CD4-positive, alpha-beta T cell treated with Interleukin-12 subunit alpha and Interleukin-12 subunit beta, for 1 hour (primary cell): ENCODE results near the gene PRPF31.

ENCODE experiments used
- DNase-seq: peaks from one replicate; pipeline ENCODE4 v3.0.0-alpha.2; 2020

The PRPF31 gene

DNA sequence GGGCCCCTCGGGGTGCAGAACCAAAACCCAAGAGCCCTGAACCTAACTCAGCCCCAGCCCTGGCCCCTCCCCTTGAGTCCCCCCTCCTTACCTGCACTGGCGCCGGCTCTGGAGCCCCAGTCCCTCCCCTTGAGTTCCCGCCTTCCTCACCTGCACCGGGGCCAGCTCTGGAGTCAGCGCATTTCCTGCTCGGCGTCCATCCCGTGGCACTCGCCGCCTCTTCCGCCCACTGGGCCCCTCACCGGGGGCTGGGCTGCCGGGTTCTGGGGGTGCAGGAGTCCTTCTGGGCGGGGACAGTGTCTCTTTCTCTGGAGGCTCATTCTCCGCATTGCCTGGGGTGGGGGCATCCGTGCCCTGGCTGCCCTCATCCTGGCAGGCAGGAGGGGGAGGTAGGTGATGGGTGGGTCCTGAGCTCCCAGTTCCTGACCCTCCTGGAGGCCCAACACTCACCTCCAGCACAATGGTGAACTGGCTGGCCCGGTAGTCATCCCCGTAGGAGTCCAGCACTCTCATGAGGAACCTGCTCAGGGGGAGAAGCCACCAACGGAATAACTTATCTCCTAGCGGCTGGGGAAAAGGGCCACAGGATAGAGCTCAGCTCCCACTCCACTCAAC, 7.6 kb upstream of the PRPF31 start:
- DNase-seq: no peak

DNA sequence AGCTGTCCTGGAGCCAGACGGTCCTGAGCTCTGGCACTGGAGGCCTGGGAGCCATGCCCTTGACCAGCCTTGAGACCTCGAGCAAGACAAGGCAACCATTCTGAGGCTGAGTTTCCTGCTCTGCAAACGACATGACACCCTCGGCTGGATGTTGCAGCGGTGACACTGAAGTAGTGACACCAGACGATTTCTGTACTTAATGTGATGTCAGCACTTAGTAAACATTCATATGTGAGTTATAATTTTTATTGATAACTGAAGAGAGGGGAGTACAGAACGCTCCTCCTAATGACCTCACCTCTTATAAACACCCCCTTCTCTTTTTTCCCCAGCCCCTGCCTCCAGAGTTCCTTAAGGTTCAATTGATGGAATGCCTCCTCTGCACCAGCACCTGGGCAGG, 7.1 kb upstream of the PRPF31 start:
- DNase-seq: no peak

DNA sequence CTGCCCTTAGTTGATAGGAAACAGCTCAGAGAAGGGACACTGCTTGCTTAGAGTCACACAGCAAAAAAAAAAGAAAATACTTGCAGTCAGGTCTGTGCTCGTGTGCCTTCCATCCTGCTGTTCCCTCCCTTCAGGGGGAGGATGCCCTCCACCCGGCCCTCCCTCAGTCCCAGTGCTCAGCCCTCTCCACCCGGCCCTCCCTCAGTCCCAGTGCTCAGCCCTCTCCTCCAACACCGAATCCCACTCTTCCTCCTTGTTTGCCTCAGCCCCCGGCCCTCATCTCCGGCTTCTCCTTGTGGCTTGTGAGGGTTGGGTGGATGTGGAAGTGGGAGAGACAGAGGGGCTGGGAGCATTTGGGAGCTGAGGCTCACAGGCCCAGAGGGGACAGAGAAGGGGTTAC, 5.9 kb upstream of the PRPF31 start:
- no peak for DNase-seq

DNA sequence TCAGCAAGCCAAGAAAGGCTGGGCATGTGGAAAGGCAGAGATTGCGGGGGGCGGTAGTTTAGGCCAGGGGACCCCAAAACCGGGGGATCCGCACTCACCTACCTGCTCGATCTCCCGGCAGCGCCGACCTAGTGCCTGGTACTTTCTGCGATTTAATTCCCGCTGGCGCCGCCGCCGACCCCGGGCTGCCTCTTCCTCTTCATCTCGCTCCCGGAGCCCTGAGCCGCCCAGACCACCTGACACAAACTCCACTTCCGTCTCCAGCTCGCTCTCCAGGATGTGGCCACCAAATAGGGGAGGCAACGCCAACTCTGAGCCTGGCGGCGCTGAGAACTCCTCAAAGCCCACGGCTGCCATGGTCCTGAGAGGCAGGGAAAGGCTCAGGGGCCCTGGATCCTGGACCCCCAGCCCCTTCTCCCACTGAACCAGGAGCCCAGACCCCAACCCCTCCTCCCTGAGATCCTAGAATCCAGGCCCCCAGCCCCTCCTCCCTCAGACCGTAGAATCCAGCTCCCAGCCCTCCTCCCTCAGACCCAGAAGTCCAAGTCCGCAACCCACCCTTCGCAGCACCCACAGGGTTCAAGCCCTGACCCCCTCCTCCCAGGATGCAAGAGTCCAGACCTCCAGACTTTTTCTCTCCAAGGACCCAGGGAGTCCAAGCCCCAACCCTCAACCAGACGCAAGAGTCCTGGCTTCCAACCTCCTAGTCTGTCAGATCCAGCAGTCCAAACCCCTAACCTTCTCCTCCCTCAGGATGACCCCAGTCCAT, 1.0 kb upstream of the PRPF31 start:
- peak; percentile 57 for DNase-seq

DNA sequence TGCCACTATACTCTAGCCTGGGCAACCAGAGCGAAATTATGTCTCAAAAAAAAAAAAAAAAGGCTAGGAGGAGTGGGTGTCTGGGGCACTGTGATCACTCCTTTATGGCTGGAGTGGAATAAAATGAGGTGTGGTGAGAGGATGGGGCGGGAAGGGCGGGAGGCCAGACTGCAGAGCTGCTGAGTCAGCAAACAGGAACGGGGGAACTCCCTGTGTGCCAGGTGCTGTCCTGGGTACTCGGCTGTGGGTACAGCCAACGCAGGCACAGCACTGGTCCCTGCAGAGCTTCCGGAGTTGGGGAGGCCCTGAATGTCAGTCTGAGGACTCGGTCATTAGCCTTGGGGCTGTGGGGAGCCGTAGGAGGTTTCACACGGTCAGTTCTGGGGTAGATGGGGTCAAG, 5.7 kb downstream of the PRPF31 start:
- no peak for DNase-seq

DNA sequence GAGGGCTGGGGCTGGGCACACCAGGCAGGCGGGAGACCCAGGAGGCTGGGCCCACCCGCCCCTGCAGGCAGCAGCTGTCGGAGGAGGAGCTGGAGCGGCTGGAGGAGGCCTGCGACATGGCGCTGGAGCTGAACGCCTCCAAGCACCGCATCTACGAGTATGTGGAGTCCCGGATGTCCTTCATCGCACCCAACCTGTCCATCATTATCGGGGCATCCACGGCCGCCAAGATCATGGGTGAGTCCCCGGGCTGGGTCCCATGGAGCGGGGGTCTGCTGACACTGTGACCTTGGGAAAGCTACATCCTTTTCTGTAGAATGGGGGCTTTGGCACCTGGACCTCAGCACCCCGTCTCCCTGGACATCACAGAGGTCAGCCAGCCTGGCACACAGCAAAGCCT, 8.1 kb downstream of the PRPF31 start:
- no peak for DNase-seq

DNA sequence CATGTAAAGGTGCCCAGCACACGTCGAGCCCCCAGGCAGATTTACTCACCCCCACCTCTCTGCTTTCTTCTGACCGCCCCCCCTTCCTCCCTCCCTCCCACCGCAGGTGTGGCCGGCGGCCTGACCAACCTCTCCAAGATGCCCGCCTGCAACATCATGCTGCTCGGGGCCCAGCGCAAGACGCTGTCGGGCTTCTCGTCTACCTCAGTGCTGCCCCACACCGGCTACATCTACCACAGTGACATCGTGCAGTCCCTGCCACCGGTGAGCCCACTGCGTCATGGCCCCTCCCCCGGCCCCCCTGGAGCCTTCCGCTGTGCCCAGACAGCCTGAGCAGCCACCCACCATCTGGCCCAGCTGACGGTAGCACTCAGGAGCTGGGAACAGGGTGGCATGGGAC, 8.8 kb downstream of the PRPF31 start:
- DNase-seq: no peak

DNA sequence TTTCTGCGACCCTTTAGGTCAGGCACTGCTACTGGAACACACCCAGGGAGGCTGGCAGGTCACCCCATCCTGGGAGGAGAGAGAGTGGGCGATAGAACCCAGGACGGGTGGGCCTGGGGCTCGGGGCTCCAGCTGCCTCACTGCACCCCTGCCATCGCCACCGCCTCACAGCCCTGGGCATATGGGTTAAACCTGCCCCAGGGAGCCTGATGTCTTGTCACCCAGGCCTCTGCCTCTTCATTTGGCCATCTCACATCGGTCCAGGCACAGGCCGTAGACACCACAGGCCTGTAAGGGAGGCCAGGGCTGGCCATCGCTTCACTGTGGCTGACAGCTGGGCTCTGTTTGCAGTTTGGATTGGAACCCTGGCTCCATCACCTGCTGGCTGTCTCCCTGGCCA, 10.2 kb downstream of the PRPF31 start:
- DNase-seq: no peak

DNA sequence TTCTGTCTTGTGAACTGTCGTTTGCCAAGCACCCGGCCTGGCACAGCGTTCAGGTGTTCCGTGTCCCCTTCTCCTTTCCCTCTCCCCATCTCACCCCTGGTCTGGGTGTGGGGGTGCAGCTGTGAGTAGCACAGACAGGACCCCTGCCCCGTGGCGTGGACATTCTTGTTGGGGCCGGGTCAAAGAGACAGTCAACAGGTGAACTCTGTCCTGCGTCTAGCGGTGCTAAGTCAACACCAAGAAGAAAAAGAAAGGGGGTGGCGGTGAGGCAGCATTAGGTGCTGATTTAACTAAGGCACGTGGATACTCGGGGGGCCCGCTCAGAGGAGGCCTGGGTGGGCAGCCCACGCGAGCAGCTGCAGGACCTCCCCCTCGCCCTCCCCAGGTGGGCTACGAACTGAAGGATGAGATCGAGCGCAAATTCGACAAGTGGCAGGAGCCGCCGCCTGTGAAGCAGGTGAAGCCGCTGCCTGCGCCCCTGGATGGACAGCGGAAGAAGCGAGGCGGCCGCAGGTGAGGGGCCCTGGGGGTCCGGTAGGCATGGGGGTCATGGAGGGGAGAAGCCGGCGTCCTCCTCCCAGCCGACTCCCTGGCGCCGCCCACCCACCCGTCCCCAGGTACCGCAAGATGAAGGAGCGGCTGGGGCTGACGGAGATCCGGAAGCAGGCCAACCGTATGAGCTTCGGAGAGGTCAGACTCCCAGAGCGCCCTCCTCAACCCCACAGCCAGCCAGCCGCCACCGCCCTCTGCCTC, 12.3 kb downstream of the PRPF31 start:
- no peak for DNase-seq

DNA sequence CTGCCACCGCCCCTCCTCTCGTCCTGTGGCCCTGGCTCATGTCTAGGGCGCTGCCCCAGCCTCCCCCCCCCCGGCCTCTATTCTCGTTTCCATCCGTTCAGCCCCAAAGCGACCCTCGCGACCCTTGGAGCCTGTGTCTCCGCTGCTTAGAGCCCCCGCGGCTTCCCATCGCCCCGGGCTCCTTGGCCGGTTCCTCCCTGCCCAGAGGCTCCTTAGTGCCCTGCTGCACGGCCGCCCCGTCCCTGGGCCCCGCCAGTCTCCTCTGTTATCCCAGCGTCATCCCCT, 12.8 kb downstream of the PRPF31 start:
- DNase-seq: no peak

DNA sequence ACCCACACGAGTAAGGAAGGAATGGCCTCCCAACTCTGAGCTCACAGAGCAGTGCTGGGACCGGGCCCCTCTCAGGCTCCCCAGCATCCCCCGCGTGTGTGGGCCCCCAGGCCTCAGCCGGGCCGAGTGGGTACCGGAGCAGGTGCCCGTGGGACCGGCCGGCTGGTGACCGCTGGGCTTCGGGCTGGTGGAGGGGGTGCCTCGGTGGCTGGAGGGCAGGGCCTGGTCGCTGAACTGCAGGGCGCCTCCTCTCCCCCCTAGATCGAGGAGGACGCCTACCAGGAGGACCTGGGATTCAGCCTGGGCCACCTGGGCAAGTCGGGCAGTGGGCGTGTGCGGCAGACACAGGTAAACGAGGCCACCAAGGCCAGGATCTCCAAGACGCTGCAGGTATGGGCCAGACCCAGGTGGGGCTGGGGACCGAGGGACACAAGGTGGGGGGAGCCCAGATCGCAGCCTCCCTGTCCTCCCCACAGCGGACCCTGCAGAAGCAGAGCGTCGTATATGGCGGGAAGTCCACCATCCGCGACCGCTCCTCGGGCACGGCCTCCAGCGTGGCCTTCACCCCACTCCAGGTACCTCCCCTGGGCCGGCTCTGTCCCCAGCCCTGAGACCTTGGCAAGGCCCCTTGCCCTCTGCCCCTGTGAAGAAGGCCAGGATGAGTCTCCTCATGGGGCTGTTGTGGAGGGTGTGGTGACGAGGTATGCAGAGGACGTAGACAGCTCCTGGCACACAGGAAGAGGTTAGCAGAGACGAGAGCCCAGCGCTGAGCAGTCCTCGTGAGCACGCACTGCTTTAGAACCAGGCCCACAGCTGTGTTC, 13.5 kb downstream of the PRPF31 start:
- no peak for DNase-seq

DNA sequence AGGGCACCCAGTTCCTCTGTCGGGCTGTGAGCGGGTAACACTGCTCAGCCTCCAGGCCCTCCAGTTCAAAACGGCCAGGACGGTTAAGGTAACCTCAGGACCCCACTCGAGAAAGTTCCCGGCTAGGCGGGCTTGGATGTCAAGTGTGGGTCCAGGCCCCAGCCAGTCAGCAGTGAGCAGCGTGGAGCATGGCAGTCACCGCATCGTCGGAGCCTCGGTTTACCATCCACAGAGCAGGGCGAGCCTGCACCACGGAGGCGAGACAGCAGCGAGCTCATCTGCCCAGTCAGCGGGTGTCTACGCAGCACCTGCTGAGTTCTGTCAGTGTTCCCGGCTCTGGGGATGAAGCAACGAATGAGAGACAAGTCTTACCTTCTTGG, 14.1 kb downstream of the PRPF31 start:
- DNase-seq: no peak

DNA sequence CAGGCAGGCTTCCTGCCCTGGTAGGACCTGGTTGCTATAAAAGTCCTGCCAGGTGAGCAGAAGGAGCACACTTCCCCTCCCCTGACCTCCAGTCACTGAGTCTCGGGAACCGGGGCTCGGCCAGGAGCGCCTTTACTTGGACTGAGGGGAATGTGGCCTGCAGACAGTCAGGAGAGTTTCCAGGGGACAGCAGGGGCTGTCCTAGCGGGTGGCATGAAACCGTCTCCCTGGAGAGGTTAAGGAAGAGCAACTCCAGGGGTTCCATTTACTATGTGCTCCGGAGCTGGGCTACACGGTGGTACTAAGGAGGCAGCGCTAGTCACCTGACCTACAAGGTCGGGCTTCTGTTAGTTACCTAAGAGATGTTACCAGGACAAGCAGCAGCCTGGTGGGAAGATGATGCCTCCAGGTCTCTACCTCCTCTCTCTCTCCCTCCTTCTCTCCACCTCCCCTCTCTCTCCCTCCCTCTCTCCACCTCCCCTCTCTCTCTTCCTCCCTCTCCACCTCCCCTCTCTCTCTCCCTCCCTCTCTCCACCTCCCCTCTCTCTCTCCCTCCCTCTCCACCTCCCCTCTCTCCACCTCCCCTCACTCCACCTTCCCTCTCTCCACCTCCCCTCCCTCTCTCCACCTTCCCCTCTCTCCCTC, 17.9 kb downstream of the PRPF31 start:
- DNase-seq: no peak

DNA sequence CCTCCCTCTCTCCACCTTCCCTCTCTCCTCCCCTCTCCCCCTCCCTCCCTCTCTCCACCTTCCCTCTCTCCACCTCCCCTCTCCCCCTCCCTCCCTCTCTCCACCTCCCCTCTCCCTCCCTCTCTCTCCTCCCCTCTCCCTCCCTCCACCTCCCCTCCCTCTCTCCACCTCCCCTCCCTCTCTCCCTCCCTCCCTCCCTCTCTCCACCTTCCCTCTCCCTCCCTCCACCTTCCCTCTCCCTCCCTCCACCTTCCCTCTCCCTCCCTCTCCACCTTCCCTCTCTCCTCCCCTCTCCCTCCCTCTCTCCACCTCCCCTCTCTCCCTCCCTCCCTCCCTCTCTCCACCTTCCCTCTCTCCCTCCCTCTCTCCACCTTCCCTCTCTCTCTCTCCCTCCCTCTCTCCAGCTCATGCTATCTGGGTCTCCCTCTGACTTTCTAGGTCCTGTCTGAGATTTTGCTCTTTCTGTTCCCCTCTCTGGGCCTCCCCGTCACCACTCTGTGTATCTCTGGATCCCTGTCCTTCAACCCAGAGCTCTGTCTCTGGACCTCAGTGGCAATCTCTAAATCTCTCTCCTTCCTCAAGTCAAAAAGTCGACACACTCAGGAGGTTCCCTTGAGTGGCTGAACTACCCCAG, 18.5 kb downstream of the PRPF31 start:
- no peak for DNase-seq

DNA sequence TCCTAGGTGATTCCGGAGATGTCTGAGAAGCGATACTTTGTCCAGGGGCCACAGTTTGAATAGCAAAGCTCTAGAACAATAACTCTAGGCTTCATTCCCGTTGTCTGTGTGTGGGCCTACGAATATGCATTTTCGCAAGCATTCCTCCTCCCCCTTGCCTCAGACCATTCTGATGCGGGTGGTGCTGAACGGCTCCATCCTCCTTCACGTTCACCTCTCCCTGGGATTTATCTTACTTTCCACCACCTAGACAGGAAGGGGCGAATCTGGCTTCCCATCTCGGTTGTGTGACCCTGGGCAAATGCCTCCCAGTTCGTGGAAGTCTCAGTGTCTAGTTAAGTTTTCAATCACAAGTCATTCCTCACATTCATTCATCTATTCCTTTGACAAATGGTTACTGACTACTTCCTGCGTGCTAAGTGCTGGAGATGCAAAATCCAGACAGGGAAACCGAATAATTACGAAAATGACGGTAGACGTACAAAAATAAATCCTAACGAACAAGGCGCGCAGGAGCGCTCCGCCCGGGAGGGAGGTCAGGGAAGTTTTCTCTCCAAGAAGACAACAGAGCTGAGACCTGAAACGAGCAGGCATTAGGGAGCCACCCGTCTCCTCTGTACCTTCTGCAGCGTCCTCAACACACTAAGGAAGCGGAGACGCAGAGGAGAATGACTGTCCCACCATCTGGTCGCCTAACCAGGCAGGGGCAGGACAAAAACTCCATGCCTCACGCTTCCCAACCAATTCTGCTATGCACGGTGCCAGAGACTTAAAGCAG, 20.7 kb downstream of the PRPF31 start:
- no peak for DNase-seq

DNA sequence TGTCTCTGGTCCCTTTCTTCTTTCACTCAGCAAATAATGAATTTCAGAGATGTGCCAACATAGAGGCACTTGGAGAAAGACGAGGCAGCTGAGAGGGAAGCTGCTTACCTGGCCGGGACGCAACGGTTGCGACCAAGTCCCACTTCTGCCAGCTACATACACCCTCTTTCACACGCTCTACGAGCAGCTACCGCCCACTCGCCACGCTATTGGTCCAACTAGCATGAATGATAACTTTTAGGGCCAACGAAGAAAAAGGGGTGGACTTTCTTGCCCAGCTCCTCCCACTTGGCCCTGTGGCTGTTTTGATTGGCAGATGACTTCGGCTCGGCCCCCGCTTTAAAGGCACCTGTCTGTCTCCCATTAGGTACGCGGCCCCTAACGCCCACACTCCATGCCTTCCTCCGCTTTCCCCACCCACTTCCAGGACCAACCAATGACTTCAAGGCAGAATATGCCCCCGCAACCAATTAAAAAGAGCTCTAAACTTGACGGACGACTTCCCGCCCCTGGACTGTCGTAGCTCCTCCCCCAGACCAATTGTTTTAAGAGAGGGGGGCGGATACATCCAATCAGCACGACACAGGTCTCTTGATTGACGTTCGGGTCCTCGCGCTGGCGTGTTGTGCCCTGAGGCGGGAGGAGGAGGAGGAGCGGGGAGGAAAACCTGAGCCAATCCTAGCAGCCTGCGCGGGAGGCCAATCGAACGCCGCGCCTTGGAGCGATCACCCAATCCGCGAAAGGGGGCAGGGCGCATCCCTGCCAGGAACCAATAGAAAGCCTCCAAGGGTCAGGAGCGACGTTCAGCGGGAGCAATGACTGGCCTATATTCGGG, 21.5 kb downstream of the PRPF31 start:
- peak; percentile 100 for DNase-seq

DNA sequence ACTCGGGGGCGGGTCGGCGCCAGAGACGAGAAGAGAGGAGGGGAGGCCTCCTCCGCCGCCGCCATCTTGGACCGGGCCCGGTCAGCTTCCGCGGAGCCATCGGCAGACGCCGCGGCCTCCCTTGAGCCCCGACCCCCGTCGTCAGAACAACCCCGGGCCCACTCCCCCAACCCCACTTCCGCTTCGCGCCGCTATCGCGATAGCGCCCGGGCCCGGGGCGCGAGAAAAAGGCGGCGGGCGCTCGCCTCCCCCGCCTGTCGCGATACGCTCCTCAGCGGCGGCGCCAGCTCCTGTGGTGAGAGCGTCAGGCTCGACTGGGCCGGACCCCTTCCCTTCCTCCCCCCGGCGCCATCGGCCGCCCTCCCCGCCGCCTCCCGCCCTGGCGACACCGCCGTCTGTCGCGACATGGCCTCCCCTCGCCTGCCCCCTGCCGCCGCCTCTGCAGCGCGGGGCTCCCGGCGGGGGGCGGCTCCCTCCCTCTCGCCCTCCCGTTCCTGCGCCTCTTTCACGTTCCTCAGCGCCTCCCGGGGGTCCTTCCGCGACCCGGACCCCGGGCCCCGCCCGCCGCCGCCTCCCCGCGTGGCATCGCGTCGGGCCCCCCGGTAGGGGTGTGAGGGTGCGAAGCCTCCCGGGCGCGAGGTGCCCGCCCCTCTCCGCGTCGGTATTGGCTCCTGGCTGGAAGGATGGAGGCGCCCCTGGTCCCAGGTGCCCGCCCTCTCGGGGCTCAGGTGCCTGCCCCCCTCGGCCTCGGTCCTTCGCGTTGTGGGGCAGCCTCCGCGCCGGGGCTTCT, 22.3 kb downstream of the PRPF31 start, which contains the start of gene CNOT3:
Gene CNOT3, plus strand, starts transcription at position 64 of the 790 bp plus-strand sequence. CDS start 5,217 bp downstream, outside the sequence.
- peak; percentile 49 for DNase-seq

DNA sequence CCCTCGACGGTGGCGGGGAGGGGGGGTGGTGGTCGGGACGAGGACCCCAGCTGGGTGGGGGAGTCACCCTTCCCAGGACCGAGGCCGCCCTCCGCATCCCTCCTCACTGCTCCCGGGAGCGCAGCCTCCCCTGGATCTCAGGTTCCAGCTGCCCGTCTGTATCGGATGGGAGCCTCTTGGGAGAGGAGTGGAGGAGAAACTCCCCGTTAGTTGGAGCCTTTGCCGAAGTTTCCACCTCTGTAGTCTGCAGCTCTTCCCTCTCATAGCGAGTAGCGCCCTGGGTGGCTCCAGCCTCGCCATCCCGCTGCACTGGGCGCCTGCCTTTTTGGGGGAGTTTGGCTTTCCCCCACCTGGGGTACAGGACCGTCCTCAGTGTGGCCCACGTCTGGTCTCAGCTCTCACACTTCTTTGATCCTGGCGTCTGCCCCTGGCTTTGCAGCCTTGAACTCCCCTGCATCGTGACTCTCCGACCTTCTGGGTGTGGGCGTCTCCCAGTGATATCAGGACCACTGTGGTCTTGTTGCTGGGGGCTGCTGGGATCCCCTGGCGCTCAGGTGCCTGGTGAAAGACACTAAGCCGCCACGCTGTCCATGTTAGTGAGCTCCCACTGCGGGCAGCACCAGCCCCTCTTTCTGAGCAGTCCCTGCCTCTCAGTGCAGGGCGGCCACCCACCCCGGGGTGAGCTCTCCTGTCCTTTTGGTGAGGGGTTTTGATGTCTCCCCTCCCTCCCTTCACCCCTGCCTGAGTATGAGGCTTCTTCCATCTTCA, 23.1 kb downstream of the PRPF31 start:
- DNase-seq: no peak

DNA sequence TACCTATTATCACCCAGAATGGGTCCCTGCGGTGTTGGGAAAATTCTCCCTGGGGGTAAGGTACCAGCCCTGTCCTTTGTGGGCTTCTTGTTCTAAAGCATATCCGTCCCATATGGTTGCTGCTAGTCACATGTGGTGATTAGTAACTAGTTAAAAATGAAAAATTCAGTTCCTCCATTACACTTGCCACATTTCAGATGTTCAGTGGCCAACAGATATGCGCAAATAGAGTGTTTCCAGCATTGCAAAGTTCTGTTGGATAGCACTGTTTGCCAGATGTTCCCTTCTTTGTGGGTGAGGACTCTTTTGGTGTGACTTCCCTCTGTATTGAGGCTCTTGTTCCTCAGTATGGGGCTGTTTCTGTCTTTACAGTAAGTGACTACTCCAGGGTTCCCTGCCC, 25.8 kb downstream of the PRPF31 start:
- DNase-seq: no peak
